ENCODE measurements around the gene SULF2. TPM values are rescaled to one million over a fixed set of nuclear protein-coding genes. Genes with fewer than 3 reads are reported as not detected.

Gene SULF2
- total and polyA plus RNA-seq, 2 of the 13 experiments (the other 11 are each of a cell fraction or from before 2014, with no cell fraction given) = 7.2 to 50.9 TPM

DNA sequence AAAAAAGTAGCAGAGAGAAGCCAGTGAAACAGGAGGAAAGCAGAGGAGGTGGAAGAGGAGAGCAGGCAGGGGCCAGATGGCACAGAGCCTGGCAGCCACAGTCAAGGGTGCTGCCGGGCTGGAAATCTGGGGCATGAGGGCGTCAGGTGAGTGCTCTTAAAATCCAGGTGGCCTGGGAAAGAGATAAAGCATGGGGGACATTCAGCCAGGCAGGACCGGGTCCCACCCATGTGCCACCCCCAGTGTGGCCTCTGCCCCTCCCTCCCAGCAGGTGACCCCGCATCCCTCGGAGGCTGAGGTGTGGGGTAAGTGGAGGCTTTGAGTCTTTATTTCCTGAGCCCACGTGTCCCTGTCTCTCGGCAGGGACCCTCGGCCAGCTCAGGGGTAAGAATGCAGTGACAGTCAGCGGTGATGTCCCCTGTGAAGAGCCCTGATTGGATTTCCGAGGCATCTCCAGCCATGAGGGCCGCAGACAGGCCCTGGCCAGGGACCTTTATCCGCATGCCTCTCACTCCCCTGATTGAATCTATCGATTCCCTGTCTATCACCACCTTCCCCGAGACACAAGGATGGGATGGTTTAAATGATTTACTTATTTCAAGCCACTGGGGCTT, 33.8 kb upstream of the SULF2 start:
- in situ Hi-C loops (cut with HindIII; ENCODE audit: extremely low pct_ligation_motif_present, low pct_unique_long_range_greater_than_20kb) = no loop called here
- Histone ChIP-seq H3K4me1 (ENCODE audit: insufficient read depth, low read length) (no peaks in the 10 kb centered on the region), H3K9ac (ENCODE audit: insufficient read depth, low read depth, low read length) (no peak overlapping the region), H4K20me1 (ENCODE audit: insufficient read depth, low read length) (no peaks in the 10 kb centered on the region), H3K4me3 (replicated peaks in 1 of 3; ENCODE audit: insufficient read depth in 1 of 3, low read depth in 2 of 3, low read length in 3 of 3) (no peak overlapping the region), H3K4me2 (ENCODE audit: low read depth, low read length) (no peak overlapping the region), H2AFZ (ENCODE audit: low read length) (no peak overlapping the region), H3K79me2 (ENCODE audit: insufficient read depth, low read length) (no peaks in the 10 kb centered on the region), H3K27me3 (ENCODE audit: control insufficient read depth in 1 of 2, insufficient read depth in 2 of 2, low read length in 2 of 2) (peaks cover 3 to 65% of the 10 kb centered on the region in 2 experiments; a peak in 4 of 5 replicates), H3K27ac (ENCODE audit: extremely low read length, insufficient read depth, low read length) (no peak overlapping the region), H3K36me3 (replicated peaks in 1 of 2; ENCODE audit: control insufficient read depth in 1 of 2, insufficient read depth in 2 of 2, low read length in 2 of 2) (no peaks in the 10 kb centered on the region), H3K9me3 (ENCODE audit: low read length) (no peaks in the 10 kb centered on the region)
- WGBS (ENCODE audit: low lambda C conversion rate) = 25% methylated on average over 14 of the region's 14 CpGs
- intact Hi-C loops (cut with micrococcal nuclease; ENCODE audit: unreplicated experiment) = no loop called here
- POLR2A ChIA-PET = no interaction called here
- CTCF ChIA-PET (ENCODE audit: low intra/inter-chr PET ratio, low total read pairs) = no interaction called here
- no peak for DNase-seq (ENCODE audit: low spot score)
- TF ChIP-seq MYC (CRISPR knock-in tag; IDR thresholded peaks at IDR 0.05; ENCODE audit: borderline replicate concordance) (no peak), KAT8 (CRISPR knock-in tag; IDR thresholded peaks at IDR 0.05) (no peak), RARA (CRISPR knock-in tag; IDR thresholded peaks at IDR 0.05) (no peak), LCORL (IDR thresholded peaks at IDR 0.05) (no peak), LCORL (CRISPR knock-in tag; IDR thresholded peaks at IDR 0.05) (no peak), ZSCAN21 (CRISPR knock-in tag; IDR thresholded peaks at IDR 0.05; ENCODE audit: borderline replicate concordance) (no peak), ZBTB8A (CRISPR knock-in tag; IDR thresholded peaks at IDR 0.05; ENCODE audit: borderline replicate concordance, low read depth) (no peak), ZBTB25 (CRISPR knock-in tag; IDR thresholded peaks at IDR 0.05) (no peak), PHF21A (CRISPR knock-in tag; IDR thresholded peaks at IDR 0.05) (no peak), PAXIP1 (CRISPR knock-in tag; conservative IDR thresholded peaks at IDR 0.05) (no peak), ZNF816 (CRISPR knock-in tag; IDR thresholded peaks at IDR 0.05; ENCODE audit: borderline replicate concordance) (no peak), ZBTB42 (CRISPR knock-in tag; IDR thresholded peaks at IDR 0.05) (no peak), PRMT3 (CRISPR knock-in tag; IDR thresholded peaks at IDR 0.05; ENCODE audit: borderline replicate concordance, low read depth) (no peak), ARNT (IDR thresholded peaks at IDR 0.05) (no peak), NR0B2 (CRISPR knock-in tag; IDR thresholded peaks at IDR 0.05) (no peak)
- TF ChIP-seq, protein P1, sequence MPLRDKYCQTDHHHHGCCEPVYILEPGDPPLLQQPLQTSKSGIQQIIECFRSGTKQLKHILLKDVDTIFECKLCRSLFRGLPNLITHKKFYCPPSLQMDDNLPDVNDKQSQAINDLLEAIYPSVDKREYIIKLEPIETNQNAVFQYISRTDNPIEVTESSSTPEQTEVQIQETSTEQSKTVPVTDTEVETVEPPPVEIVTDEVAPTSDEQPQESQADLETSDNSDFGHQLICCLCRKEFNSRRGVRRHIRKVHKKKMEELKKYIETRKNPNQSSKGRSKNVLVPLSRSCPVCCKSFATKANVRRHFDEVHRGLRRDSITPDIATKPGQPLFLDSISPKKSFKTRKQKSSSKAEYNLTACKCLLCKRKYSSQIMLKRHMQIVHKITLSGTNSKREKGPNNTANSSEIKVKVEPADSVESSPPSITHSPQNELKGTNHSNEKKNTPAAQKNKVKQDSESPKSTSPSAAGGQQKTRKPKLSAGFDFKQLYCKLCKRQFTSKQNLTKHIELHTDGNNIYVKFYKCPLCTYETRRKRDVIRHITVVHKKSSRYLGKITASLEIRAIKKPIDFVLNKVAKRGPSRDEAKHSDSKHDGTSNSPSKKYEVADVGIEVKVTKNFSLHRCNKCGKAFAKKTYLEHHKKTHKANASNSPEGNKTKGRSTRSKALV (CRISPR knock-in tag; IDR thresholded peaks at IDR 0.05) = no peak
- TF ChIP-seq, protein P2, sequence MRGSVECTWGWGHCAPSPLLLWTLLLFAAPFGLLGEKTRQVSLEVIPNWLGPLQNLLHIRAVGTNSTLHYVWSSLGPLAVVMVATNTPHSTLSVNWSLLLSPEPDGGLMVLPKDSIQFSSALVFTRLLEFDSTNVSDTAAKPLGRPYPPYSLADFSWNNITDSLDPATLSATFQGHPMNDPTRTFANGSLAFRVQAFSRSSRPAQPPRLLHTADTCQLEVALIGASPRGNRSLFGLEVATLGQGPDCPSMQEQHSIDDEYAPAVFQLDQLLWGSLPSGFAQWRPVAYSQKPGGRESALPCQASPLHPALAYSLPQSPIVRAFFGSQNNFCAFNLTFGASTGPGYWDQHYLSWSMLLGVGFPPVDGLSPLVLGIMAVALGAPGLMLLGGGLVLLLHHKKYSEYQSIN (CRISPR knock-in tag; IDR thresholded peaks at IDR 0.05; ENCODE audit: borderline replicate concordance) = no peak
- no TSS peak for BruUV-seq (replicated peaks)
- FAIRE-seq = no peak
- ATAC-seq = no peak

All from HepG2 (cell line).